Measurements from ENCODE around the gene KIRREL3.

The KIRREL3 gene

GRCh38 chr11:126483621-126484195 is 516.9 kb downstream of the KIRREL3 start:
- Histone ChIP-seq H3F3A (ENCODE audit: insufficient read depth) (no peaks in the 10 kb centered on the region), H3K4me2 (ENCODE audit: low read depth, low read length, poor library complexity, severe bottlenecking) (no peak overlapping the region), H2AFZ (ENCODE audit: low read depth, low read length, severe bottlenecking) (no peak overlapping the region), H3K79me2 (ENCODE audit: insufficient read depth, low read length) (no peaks in the 10 kb centered on the region), H3K9me2 (replicated peaks; ENCODE audit: insufficient read depth, low read length) (no peaks in the 10 kb centered on the region), H3K36me3 (ENCODE audit: low read length) (no peaks in the 10 kb centered on the region), H3K27ac (ENCODE audit: low read depth, low read length) (no peak overlapping the region), H4K20me1 (ENCODE audit: low read depth, low read length) (no peaks in the 10 kb centered on the region), H3K4me3 (ENCODE audit: insufficient read depth, low read length, poor library complexity, severe bottlenecking) (no peak overlapping the region), H3K9me3 (ENCODE audit: insufficient read depth, low read length) (no peaks in the 10 kb centered on the region), H3K9ac (ENCODE audit: low read length) (no peak overlapping the region), H3K27me3 (ENCODE audit: low read length) (no peaks in the 10 kb centered on the region)
- TF ChIP-seq CTCF (IDR thresholded peaks at IDR 0.05; ENCODE audit: insufficient read depth, low read length, poor library complexity, severe bottlenecking) (no peak), EZH2phosphoT487 (conservative IDR thresholded peaks at IDR 0.05; ENCODE audit: low read length) (no peak)

GRCh38 chr11:126482586-126483108 is 517.9 kb downstream of the KIRREL3 start:
- Histone ChIP-seq H4K20me1 (ENCODE audit: low read depth, low read length) (no peaks in the 10 kb centered on the region), H3K27ac (ENCODE audit: low read depth, low read length) (no peak overlapping the region), H3K4me3 (ENCODE audit: insufficient read depth, low read length, poor library complexity, severe bottlenecking) (no peak overlapping the region), H2AFZ (ENCODE audit: low read depth, low read length, severe bottlenecking) (no peak overlapping the region), H3F3A (ENCODE audit: insufficient read depth) (no peaks in the 10 kb centered on the region), H3K79me2 (ENCODE audit: insufficient read depth, low read length) (no peaks in the 10 kb centered on the region), H3K9me2 (replicated peaks; ENCODE audit: insufficient read depth, low read length) (no peaks in the 10 kb centered on the region), H3K9ac (ENCODE audit: low read length) (no peak overlapping the region), H3K9me3 (ENCODE audit: insufficient read depth, low read length) (no peaks in the 10 kb centered on the region), H3K27me3 (ENCODE audit: low read length) (no peaks in the 10 kb centered on the region), H3K4me2 (ENCODE audit: low read depth, low read length, poor library complexity, severe bottlenecking) (no peak overlapping the region), H3K36me3 (ENCODE audit: low read length) (no peaks in the 10 kb centered on the region)
- TF ChIP-seq EZH2phosphoT487 (conservative IDR thresholded peaks at IDR 0.05; ENCODE audit: low read length) (no peak), CTCF (IDR thresholded peaks at IDR 0.05; ENCODE audit: insufficient read depth, low read length, poor library complexity, severe bottlenecking) (no peak)

- H3K4me3 ChIP-seq (ENCODE audit: insufficient read depth, low read length, poor library complexity, severe bottlenecking): no peak overlapping the region
- H3F3A ChIP-seq (ENCODE audit: insufficient read depth): no peaks in the 10 kb centered on the region
- no peaks in the 10 kb centered on the region for H4K20me1 ChIP-seq (ENCODE audit: low read depth, low read length)
- H3K9me3 ChIP-seq (ENCODE audit: insufficient read depth, low read length): no peaks in the 10 kb centered on the region
- H3K9me2 ChIP-seq (replicated peaks; ENCODE audit: insufficient read depth, low read length): no peaks in the 10 kb centered on the region
- no peak overlapping the region for H3K9ac ChIP-seq (ENCODE audit: low read length)
- no peaks in the 10 kb centered on the region for H3K27me3 ChIP-seq (ENCODE audit: low read length)
- no peak for TF ChIP-seq EZH2phosphoT487 (conservative IDR thresholded peaks at IDR 0.05; ENCODE audit: low read length)
- no peak overlapping the region for H3K27ac ChIP-seq (ENCODE audit: low read depth, low read length)
- H3K36me3 ChIP-seq (ENCODE audit: low read length): no peaks in the 10 kb centered on the region
- H2AFZ ChIP-seq (ENCODE audit: low read depth, low read length, severe bottlenecking): no peak overlapping the region
- no peak overlapping the region for H3K4me2 ChIP-seq (ENCODE audit: low read depth, low read length, poor library complexity, severe bottlenecking)
- H3K79me2 ChIP-seq (ENCODE audit: insufficient read depth, low read length): no peaks in the 10 kb centered on the region
Measured at GRCh38 chr11:126481303-126481680, 519.3 kb downstream of the KIRREL3 start.

All from SU-DHL-6 (cell line).